Panc1 (cell line): ENCODE measurements around the gene ADIPOR2. TPM values are rescaled to one million over a fixed set of nuclear protein-coding genes. Genes with fewer than 3 reads are reported as not detected.

ENCODE experiments used
- ATAC-seq: fragments of 200-7000 bp; cut with Tn5 transposase; 2 replicates; pipeline ENCODE4 v1.9.1; 2020; ENCODE audit warnings: mild to moderate bottlenecking, moderate library complexity
- BruUV-seq: library from RNA; stranded (reverse); fragments of 400-500 nt; replicated peaks from 2 replicates; lab custom pipeline; 2021; lab: Mats Ljungman, UMichigan
- CTCF ChIA-PET: fragments of 300-600 bp; sonication (Branson Sonifier 250); formaldehyde crosslinking; loops from one replicate; lab custom pipeline; 2022; ENCODE audit warnings: antibody characterized with exemption; lab: Charles Lee
- POLR2A ChIA-PET: fragments of 300-600 bp; sonication (Branson Sonifier 250); formaldehyde crosslinking; loops from one replicate; lab custom pipeline; 2022; ENCODE audit warnings: antibody characterized with exemption; lab: Charles Lee
- DNase-seq: peaks from one replicate; pipeline ENCODE4 v3.0.0-alpha.2; 2010; ENCODE audit warnings: low read depth, low spot score
- H3K27ac ChIP-seq: 2 replicates; pipeline ENCODE4 v1.5.1; 2011; ENCODE audit warnings: mild to moderate bottlenecking, low read length, inconsistent platforms
- H3K27me3 ChIP-seq: fragments of 200-500 bp; sonication (Bioruptor generic); 2 replicates; pipeline ENCODE4 v1.6.0; 2014; ENCODE audit warnings: low read length, inconsistent platforms; ENCODE audit not compliant: control insufficient read depth, insufficient read depth
- H3K36me3 ChIP-seq: fragments of 200-500 bp; sonication (Bioruptor generic); 2 replicates; pipeline ENCODE4 v1.5.1; 2014; ENCODE audit warnings: inconsistent platforms, mild to moderate bottlenecking, low read length, moderate library complexity; ENCODE audit not compliant: control insufficient read depth, insufficient read depth
- H3K4me1 ChIP-seq: 2 replicates; pipeline ENCODE4 v1.5.1; 2011; ENCODE audit warnings: inconsistent platforms, mild to moderate bottlenecking, low read length, moderate library complexity; ENCODE audit not compliant: control insufficient read depth, insufficient read depth
- H3K4me3 ChIP-seq, 2 experiments: 2 replicates each; pipeline ENCODE4 v1.5.1; 2011 to 2012; ENCODE audit warnings: low read depth in 2 of 2, low read length in 2 of 2, mild to moderate bottlenecking in 2 of 2, inconsistent platforms in 1 of 2, moderate library complexity in 1 of 2
- H3K9me3 ChIP-seq: fragments of 200-500 bp; sonication (Bioruptor generic); 2 replicates; pipeline ENCODE4 v1.5.1; 2014; ENCODE audit warnings: low read depth, mild to moderate bottlenecking, inconsistent platforms, low read length, moderate library complexity; ENCODE audit not compliant: control insufficient read depth, insufficient read depth
- POLR2AphosphoS5 ChIP-seq: IDR thresholded peaks from 2 replicates; pipeline ENCODE4 v1.6.1; 2012; ENCODE audit warnings: mild to moderate bottlenecking, low read depth, low read length, moderate library complexity
- SIN3A ChIP-seq: IDR thresholded peaks from 2 replicates; pipeline ENCODE4 v1.6.1; 2012; ENCODE audit warnings: low read depth, mild to moderate bottlenecking, low read length, moderate library complexity, borderline replicate concordance; ENCODE audit not compliant: insufficient read depth
- TCF7L2 ChIP-seq: IDR thresholded peaks from 2 replicates; pipeline ENCODE4 v1.6.1; 2011; ENCODE audit warnings: mild to moderate bottlenecking, low read depth, low read length, inconsistent platforms
- in situ Hi-C: cut with HindIII; loops from 2 replicates; pipeline ENCODE4 v1.10.0; 2016; ENCODE audit warnings: low sequenced_read_pairs, low pct_unique_long_range_greater_than_20kb
- intact Hi-C: fragments of 100-400 bp; cut with micrococcal nuclease; formaldehyde crosslinking; loops from one replicate; pipeline ENCODE4 v1.10.0; 2022; ENCODE audit not compliant: unreplicated experiment
- total RNA-seq: library from RNA; stranded (reverse); gene quantifications from one replicate; pipeline ENCODE4 v1.2.1, GENCODE V29; 2021; ENCODE audit not compliant: unreplicated experiment
- TF ChIP-seq, protein P1 (sequence below): fragments of 450-650 bp; IDR thresholded peaks from 2 replicates; pipeline ENCODE4 v1.5.1; 2017; ENCODE audit warnings: mild to moderate bottlenecking
- TF ChIP-seq, protein P2 (sequence below), 2 experiments: IDR thresholded peaks; 2 replicates each; pipeline ENCODE4 v1.6.1; 2011 to 2012; ENCODE audit warnings: low read depth in 2 of 2, control low read depth in 1 of 2, low read length in 1 of 2, mild to moderate bottlenecking in 1 of 2, moderate library complexity in 1 of 2; ENCODE audit not compliant: insufficient read depth in 1 of 2

The ADIPOR2 gene
- total RNA-seq, 1 experiment from 2014 or later: 76.0 TPM

DNA sequence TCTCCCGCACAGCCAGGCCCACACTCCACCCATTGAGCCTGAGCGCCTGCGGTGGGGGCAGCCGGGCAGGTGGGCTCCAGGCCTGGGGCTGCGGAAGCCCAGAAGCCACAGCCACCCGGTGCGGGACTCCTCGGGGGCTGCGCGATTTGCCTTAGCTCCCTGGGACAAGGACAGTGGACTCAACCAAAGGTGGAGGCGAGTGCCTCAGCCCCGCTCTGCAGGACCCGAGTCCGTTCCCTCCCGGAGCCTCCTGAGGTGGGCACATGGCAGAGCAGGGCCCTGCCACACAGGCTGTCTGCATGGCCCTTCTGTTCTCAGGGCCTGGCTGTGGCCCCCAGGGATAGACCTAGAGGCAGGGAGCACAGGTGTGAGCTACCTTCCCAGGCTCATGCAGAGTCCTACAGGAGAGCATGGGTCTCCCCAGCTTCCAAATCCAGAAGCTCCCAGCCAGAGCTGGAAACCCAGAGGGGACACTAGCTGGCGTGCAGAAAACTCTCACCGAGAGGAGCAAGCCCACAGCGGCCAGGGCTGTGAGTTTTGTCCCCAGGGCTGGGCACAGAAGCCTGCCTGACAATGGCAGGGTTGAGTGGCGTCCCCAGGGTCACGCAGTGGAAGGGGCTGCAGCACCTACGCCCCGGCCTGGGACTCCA lies 107.2 kb downstream of the ADIPOR2 start:
- in situ Hi-C loops: no loop called here
- ChIA-PET CTCF (interaction anchor here (1.9 kb wide), 1 partner anchor 142 kb away, joined by 5 read pairs; no protein-coding TSS in a partner anchor), POLR2A (no interaction called here)
- ATAC-seq (no peak), DNase-seq (no peak)
- no peaks in the 10 kb centered on the region for H3K36me3 ChIP-seq
- no peaks in the 10 kb centered on the region for H3K4me1 ChIP-seq
- no peaks in the 10 kb centered on the region for H3K9me3 ChIP-seq
- intact Hi-C loops: no loop called here
- TF ChIP-seq, protein P1, sequence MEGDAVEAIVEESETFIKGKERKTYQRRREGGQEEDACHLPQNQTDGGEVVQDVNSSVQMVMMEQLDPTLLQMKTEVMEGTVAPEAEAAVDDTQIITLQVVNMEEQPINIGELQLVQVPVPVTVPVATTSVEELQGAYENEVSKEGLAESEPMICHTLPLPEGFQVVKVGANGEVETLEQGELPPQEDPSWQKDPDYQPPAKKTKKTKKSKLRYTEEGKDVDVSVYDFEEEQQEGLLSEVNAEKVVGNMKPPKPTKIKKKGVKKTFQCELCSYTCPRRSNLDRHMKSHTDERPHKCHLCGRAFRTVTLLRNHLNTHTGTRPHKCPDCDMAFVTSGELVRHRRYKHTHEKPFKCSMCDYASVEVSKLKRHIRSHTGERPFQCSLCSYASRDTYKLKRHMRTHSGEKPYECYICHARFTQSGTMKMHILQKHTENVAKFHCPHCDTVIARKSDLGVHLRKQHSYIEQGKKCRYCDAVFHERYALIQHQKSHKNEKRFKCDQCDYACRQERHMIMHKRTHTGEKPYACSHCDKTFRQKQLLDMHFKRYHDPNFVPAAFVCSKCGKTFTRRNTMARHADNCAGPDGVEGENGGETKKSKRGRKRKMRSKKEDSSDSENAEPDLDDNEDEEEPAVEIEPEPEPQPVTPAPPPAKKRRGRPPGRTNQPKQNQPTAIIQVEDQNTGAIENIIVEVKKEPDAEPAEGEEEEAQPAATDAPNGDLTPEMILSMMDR: no peak
- TF ChIP-seq, protein P2, sequence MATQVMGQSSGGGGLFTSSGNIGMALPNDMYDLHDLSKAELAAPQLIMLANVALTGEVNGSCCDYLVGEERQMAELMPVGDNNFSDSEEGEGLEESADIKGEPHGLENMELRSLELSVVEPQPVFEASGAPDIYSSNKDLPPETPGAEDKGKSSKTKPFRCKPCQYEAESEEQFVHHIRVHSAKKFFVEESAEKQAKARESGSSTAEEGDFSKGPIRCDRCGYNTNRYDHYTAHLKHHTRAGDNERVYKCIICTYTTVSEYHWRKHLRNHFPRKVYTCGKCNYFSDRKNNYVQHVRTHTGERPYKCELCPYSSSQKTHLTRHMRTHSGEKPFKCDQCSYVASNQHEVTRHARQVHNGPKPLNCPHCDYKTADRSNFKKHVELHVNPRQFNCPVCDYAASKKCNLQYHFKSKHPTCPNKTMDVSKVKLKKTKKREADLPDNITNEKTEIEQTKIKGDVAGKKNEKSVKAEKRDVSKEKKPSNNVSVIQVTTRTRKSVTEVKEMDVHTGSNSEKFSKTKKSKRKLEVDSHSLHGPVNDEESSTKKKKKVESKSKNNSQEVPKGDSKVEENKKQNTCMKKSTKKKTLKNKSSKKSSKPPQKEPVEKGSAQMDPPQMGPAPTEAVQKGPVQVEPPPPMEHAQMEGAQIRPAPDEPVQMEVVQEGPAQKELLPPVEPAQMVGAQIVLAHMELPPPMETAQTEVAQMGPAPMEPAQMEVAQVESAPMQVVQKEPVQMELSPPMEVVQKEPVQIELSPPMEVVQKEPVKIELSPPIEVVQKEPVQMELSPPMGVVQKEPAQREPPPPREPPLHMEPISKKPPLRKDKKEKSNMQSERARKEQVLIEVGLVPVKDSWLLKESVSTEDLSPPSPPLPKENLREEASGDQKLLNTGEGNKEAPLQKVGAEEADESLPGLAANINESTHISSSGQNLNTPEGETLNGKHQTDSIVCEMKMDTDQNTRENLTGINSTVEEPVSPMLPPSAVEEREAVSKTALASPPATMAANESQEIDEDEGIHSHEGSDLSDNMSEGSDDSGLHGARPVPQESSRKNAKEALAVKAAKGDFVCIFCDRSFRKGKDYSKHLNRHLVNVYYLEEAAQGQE (IDR thresholded peaks at IDR 0.05; ENCODE audit: insufficient read depth in 1 of 2, low read depth in 2 of 2, low read length in 1 of 2): no peak
- no peak for TF ChIP-seq TCF7L2
- H3K4me3 ChIP-seq: no peak overlapping the region
- no TSS peak for BruUV-seq
- H3K27ac ChIP-seq: no peak overlapping the region
- H3K27me3 ChIP-seq: no peaks in the 10 kb centered on the region

DNA sequence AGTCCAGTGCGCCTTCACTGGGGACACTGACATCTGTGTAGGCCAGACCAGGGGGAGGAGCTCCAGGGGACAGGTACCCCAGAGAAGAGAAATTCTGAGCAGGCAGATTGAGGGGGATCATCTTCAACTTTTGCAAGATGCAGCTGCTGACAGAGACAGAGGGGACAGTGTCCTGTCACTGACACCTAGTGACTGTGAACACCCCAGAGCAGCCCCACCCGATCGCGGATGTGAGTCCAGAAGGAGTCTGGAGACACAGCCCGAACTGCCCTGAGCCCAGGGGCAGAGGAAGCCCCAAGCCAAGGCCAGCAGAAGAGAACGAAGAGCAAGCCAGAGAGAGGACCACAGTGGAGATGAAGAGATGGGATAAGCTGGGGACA lies 107.8 kb downstream of the ADIPOR2 start:
- intact Hi-C loops (no loop called here), in situ Hi-C loops (no loop called here)
- no peak overlapping the region for H3K27ac ChIP-seq
- H3K9me3 ChIP-seq: no peaks in the 10 kb centered on the region
- DNase-seq (no peak), ATAC-seq (no peak)
- no peaks in the 10 kb centered on the region for H3K36me3 ChIP-seq
- BruUV-seq: no TSS peak
- TF ChIP-seq SIN3A: no peak
- TF ChIP-seq, protein P1: no peak
- TF ChIP-seq TCF7L2: no peak
- TF ChIP-seq, protein P2 (IDR thresholded peaks at IDR 0.05; ENCODE audit: insufficient read depth in 1 of 2, low read depth in 2 of 2, low read length in 1 of 2): no peak
- TF ChIP-seq POLR2AphosphoS5: no peak
- no peaks in the 10 kb centered on the region for H3K4me1 ChIP-seq
- ChIA-PET CTCF (interaction anchor here (1.9 kb wide), 1 partner anchor 141 kb away, joined by 5 read pairs; no protein-coding TSS in a partner anchor), POLR2A (no interaction called here)
- H3K4me3 ChIP-seq: no peak overlapping the region
- no peaks in the 10 kb centered on the region for H3K27me3 ChIP-seq
